C4-2B (cell line): ENCODE data around the gene NUDCD3.

Experiments
- H3K27ac ChIP-seq: fragments of 450-650 bp; 2 replicates; pipeline ENCODE4 v1.5.1; 2017
- ZFX ChIP-seq: fragments of 450-650 bp; IDR thresholded peaks from 2 replicates; pipeline ENCODE4 v1.6.1; 2017
- TF ChIP-seq, protein P1 (sequence below): fragments of 450-650 bp; conservative IDR thresholded peaks from 2 replicates; pipeline ENCODE4 v1.5.1; 2017; ENCODE audit warnings: mild to moderate bottlenecking

The NUDCD3 gene

DNA sequence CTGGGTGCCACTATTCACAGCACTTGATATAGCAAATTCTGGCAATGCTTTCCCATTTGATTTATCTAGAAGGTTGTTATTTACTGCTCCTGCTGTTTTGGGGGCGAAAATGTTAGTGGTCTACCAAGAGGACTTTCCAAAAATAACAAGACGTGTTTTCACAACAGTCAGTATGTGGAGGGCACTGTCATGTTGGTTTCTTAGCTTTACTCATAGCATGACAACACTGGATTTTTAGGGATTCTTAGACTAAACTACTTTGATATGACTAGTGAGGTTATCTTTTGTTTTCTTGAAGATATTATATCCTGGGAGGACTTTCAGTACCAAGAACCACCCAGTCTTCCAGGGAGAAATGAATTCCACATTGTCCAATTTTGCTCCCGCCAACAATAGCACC, 49.4 kb downstream of the NUDCD3 start:
- TF ChIP-seq, protein P1, sequence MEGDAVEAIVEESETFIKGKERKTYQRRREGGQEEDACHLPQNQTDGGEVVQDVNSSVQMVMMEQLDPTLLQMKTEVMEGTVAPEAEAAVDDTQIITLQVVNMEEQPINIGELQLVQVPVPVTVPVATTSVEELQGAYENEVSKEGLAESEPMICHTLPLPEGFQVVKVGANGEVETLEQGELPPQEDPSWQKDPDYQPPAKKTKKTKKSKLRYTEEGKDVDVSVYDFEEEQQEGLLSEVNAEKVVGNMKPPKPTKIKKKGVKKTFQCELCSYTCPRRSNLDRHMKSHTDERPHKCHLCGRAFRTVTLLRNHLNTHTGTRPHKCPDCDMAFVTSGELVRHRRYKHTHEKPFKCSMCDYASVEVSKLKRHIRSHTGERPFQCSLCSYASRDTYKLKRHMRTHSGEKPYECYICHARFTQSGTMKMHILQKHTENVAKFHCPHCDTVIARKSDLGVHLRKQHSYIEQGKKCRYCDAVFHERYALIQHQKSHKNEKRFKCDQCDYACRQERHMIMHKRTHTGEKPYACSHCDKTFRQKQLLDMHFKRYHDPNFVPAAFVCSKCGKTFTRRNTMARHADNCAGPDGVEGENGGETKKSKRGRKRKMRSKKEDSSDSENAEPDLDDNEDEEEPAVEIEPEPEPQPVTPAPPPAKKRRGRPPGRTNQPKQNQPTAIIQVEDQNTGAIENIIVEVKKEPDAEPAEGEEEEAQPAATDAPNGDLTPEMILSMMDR: no peak
- no peak for TF ChIP-seq ZFX
- H3K27ac ChIP-seq: no peak overlapping the region

DNA sequence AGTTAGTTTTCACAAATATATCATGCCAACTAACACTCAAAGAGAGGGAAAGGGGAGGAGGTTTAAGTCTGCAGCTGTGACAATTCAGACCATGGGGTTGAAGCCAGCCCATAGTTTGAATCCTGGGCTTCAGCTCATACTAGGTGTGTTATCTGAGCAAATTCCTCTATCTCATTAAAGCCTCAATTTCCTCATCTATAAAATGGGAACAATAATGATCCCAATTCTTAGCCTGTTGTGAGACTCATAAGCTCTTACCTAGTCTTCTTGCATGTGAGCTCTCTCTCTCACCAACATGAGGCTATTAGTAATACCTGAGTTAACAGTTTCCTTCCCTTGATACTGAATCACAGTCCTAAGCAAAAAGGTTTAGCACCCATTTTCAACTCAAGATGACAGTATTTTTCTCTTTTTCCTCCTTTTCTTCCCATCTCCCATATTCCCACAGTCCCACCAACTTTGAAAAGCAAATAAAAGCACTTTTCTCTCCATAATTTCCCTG, 49.8 kb downstream of the NUDCD3 start:
- H3K27ac ChIP-seq: no peak overlapping the region
- no peak for TF ChIP-seq ZFX
- TF ChIP-seq, protein P1: no peak

DNA sequence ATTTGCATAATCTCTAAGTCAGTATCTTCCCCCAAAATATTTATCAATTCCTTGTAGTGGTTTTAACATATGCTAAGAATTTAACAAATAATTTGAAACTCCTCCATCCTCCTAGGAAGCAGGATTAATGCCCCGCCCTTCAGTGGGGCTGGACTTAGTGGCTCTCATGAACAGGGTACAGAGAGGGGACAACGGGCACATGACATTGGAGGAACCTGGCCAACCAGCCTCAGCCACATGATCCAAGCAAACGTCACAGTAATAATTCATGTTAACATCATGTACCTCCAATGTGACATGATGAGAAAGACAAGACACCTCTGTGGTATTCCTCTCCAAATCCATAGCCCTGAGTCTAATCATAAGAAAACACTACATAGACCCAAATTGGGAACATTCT, 50.5 kb downstream of the NUDCD3 start:
- TF ChIP-seq, protein P1: no peak
- TF ChIP-seq ZFX: no peak
- no peak overlapping the region for H3K27ac ChIP-seq

GRCh38 chr7:44438816-44439215, 51.6 kb downstream of the NUDCD3 start:
- no peak overlapping the region for H3K27ac ChIP-seq
- TF ChIP-seq, protein P1: no peak
- no peak for TF ChIP-seq ZFX

- TF ChIP-seq, protein P1: no peak
- no peak for TF ChIP-seq ZFX
- no peak overlapping the region for H3K27ac ChIP-seq
Measured at GRCh38 chr7:44434201-44434600, 56.3 kb downstream of the NUDCD3 start.

- TF ChIP-seq, protein P1: no peak
- TF ChIP-seq ZFX: no peak
- H3K27ac ChIP-seq: no peak overlapping the region
Measured at GRCh38 chr7:44433255-44434022, 57.0 kb downstream of the NUDCD3 start.

- no peak overlapping the region for H3K27ac ChIP-seq
- TF ChIP-seq, protein P1: no peak
- TF ChIP-seq ZFX: no peak
Measured at GRCh38 chr7:44432381-44432977, 58.0 kb downstream of the NUDCD3 start.
